Peyer's patch (tissue), 4 donors: Measurements from ENCODE around the gene CAPN5.

Experiments used
- POLR2A ChIP-seq, 2 donors: fragments of 450-650 bp; IDR thresholded peaks; one replicate each; pipeline ENCODE4 v1.5.1; 2017; ENCODE audit warnings: antibody characterized with exemption in 2 of 2, mild to moderate bottlenecking in 2 of 2, moderate library complexity in 2 of 2
- TF ChIP-seq, protein P1 (sequence below), 6 experiments: fragments of 450-650 bp in 4 of 6; fragments of 200-600 bp in 2 of 6; sonication (generic) in 1 of 6; IDR thresholded peaks; one replicate each; pipeline ENCODE4 v1.5.1; 2017 to 2019; ENCODE audit warnings: antibody characterized with exemption in 6 of 6, mild to moderate bottlenecking in 3 of 6, moderate library complexity in 1 of 6

GRCh38 chr11:77038825-77039326, 27.9 kb upstream of the CAPN5 start:
- TF ChIP-seq POLR2A (IDR thresholded peaks at IDR 0.05), result no peak
- TF ChIP-seq, protein P1, sequence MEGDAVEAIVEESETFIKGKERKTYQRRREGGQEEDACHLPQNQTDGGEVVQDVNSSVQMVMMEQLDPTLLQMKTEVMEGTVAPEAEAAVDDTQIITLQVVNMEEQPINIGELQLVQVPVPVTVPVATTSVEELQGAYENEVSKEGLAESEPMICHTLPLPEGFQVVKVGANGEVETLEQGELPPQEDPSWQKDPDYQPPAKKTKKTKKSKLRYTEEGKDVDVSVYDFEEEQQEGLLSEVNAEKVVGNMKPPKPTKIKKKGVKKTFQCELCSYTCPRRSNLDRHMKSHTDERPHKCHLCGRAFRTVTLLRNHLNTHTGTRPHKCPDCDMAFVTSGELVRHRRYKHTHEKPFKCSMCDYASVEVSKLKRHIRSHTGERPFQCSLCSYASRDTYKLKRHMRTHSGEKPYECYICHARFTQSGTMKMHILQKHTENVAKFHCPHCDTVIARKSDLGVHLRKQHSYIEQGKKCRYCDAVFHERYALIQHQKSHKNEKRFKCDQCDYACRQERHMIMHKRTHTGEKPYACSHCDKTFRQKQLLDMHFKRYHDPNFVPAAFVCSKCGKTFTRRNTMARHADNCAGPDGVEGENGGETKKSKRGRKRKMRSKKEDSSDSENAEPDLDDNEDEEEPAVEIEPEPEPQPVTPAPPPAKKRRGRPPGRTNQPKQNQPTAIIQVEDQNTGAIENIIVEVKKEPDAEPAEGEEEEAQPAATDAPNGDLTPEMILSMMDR (IDR thresholded peaks at IDR 0.05), result no peak
